HG02610 (cell line): ENCODE data around the gene ANXA6.
"Not testable (repeated sequence)": the region's sequence is repeated elsewhere in the genome, so short reads cannot be mapped to it uniquely, and the experiment has no call there.

Experiments
- ATAC-seq: cut with Tn5 transposase; IDR thresholded peaks from one replicate; pipeline ENCODE4 v1.9.1; 2021; ENCODE audit warnings: mild to moderate bottlenecking, moderate library complexity; ENCODE audit not compliant: unreplicated experiment

Gene ANXA6

GRCh38 chr5:151181818-151182523 is 24.4 kb upstream of the ANXA6 start:
- no peak for ATAC-seq

- ATAC-seq = no peak
These were observed 22.7 kb upstream of the ANXA6 start for GRCh38 chr5:151180291-151180690.

DNA sequence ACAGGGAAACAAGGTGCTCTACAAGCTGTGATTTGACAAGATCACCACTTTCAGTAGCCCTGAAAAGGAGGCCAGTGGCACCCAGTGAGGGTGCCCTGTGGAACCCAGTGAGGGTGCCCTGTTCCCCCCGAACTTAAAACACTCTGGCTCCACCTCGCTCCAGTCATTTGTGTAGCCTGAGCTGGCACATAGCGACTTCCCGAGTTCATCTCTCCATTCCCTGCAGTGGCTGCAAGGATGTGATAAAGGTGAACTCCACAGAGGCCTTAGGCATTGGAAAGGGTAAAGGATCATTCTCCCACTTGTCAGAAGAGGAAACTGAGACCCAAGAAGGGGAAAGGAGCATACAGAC is 21.9 kb upstream of the ANXA6 start:
- no peak for ATAC-seq

- no peak for ATAC-seq
These were observed 21.4 kb upstream of the ANXA6 start for GRCh38 chr5:151178777-151179488.

- no peak for ATAC-seq
These were observed 20.8 kb upstream of the ANXA6 start for GRCh38 chr5:151178372-151178771.

GRCh38 chr5:151176268-151176667 is 18.7 kb upstream of the ANXA6 start:
- ATAC-seq = not testable (repeated sequence)

DNA sequence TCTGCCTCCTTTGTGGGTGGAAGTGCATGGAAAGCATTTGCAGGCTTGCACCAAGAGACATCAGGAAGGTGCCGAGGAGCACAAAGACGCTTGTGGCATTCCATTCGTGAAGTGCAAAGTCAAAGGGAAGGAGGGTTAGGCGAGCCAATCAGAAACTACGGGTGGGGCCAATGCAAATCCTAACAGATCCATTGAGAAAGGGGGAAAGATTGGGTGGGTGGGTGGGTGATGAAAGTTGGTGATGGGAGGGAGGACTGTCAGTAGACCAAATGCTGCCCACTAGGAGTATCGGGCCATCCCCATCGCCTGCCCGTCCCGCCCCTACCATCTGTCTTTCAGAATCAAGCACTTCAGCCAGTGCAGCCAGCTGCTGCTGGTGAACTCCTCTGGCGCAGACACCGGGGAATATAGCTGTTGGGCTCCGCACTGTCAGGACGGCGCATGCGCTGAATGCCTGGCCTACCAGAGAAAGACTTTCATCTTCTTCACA is 17.1 kb upstream of the ANXA6 start:
- no peak for ATAC-seq

DNA sequence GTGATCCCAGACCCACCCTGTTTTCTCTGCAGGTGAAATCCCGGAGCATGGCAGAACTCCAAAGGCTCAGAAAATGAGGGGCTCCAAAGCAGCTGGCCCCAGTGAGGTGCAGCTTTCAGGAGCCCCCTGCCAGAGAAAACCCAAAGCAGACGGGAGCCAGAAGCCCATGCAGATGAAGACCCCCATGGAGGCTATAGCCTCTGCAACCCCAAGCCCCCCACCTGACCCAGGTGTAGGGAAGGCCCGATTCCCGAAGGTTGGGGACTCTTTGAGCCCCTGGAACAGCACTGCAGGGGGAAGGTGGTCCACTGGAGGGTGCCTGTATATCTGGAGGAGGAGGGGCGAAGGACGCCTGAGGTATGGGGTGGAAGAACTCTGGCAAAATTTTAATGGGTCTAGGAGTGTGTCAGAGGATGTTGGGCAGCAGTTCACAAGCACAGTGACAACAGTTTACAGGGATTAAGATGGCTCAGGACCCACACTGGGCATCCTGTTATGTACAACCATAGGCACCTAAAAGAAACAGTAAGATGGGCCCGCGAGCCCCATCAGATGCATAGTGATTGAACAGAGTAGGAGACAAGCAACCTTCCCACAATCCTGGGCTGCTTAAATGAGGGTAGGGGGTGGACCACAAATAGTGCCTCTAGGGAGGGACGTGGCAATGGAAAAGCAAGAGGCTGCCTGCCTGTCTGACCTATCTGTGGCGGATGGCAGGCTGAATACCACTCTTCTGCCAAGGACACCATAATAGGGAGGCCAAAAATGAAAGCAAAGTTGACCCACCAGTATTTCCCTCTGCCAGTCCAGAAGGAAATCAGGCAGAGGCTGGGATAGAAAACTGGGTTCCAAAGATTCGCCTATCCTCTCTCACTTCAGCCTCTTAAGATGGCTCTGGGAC is 16.4 kb upstream of the ANXA6 start:
- ATAC-seq = no peak

- ATAC-seq = no peak
These were observed 13.9 kb upstream of the ANXA6 start for GRCh38 chr5:151171529-151171928.

- no peak for ATAC-seq
These were observed 11.2 kb upstream of the ANXA6 start for GRCh38 chr5:151168602-151169344.

DNA sequence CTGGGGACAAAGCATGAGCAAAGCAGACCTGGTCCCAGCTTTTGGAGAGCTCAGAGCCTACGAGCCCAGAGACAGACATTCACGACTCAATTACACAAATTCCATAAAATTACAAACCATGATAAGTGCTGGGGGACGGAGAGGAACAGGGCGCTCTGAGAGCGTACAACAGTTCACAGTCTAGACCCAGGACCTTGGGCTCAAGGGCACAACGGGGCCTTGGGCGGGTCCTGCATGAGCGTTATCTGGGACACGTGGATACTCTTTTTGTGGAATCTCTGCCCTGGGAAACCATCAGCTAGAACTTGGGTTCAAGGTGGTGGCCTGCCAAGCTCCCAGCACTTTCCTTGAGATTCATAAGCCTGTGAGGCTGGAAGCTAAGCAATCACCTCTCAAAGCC is 9.4 kb upstream of the ANXA6 start:
- no peak for ATAC-seq

DNA sequence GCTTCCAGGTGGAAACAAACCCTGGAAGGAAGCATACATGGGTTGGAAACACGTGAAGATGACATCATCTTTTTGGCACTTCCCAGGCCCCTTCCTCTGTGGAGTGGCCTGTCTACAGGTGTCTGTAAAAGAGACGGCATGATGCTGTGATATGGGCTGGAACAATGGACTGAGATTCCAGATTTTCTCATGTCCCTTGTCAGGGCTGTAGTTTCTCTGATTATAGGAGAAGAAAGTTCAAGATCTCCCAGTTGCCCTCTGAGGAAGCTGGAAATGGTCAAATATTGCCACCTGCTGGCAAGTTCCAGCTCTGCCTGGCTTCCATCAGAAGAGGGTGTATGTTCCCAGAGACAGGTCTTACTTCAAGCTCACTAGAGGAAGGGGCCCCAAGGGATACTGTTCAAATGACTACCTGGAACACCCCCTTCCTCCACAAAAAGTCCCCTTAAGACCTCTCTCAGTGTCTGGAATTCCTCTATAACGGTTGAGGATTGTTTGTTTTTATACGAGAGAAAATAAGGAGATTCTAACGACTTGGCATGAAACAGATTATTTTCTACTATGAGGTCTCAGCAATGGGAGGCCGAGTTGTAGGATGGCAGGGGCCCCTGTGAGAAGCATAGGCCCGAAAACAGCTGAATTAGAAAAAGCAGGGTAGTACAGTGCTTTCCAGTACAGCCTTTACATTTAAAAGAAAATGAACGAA is 7.3 kb upstream of the ANXA6 start:
- ATAC-seq = peak; percentile 83

DNA sequence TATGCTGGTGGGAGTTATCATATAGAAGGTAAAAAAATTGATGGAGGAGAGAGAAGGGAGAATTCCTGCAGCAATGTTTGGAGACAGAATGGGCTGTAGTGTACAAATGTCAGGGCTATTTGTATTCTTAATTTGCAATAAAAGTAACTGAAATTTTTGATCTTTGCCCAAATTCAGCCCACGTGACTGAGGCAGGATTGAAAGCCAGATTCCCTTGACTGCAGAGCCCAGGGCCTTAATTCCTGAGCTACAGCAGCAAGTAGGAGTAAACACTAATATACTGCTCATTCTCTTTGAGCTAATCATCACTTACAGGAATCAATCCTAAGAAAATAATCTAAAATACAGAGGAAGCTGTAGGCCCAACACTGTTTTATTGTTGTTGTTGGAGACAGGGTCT is 5.2 kb upstream of the ANXA6 start:
- no peak for ATAC-seq

DNA sequence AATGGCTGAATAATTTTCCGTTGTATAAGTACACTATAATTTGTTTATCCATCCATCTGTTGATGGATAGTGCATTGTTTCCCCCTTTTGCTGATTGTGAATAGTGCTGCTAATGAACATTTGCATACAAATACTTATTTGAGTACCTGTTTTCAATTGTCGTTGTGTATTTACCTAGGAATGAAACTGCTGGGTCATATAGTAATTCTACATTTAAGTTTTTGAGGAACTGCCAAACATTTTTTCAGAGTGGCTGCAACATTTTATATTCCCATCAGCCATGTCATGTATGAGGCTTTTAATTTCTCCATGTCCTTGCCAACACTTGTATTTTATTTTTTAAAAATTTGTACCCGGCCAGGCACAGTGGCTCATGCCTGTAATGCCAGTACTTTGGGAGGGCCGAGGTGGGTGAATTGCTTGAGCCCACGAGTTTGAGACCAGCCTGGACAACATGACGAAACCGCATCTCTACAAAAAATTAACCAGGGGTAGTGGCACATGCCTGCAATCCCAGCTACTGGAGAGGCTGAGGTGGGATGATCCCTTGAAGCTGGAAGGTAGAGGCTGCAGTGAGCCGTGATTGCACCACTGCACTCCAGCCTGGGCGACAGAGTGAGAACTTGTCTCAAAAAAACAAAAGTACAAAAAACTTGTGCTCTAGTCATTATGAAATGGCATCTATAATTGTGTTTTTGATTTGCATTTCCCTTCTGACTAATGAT is 2.2 kb upstream of the ANXA6 start:
- no peak for ATAC-seq

GRCh38 chr5:151158287-151158661 is 695 bp upstream of the ANXA6 start:
- ATAC-seq = no peak

- ATAC-seq = no peak
These were observed 815 bp downstream of the ANXA6 start for GRCh38 chr5:151156507-151157420.

DNA sequence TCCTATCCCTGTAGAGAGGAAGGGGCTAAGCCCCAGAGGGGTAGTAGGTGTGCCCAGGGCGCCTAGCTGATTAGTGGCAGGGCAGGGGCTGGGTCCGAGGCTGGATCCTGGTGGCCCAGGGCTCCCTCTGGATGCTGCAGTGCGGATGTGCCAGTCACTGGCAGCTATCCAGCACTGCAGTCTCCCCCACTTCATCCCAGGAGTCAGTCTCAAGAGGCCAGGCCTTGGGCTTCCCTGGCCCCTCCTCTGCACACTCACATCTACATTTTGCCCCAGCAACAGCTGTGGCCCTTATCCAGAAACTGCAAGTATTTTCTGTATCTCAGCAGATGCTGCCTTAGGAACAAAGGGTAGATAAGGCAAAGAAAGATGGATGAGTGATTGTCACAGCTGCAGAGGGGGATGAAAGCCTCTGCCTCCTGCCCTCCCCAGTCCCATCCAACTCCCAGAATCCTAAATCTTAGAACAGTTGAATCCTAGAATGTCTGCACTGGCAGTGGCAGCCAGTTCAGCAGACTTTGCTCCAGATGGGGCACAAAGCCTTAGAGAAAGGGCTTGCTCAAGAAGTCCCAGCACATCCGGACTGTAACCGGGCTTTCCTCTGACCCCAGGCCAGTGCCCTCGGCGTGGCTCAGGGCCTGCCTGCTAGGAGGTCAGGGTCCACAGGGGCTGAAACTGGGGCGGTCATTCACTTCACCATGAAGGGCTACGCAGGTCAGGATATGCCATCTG is 1.6 kb downstream of the ANXA6 start:
- peak; percentile 17 for ATAC-seq
